B cell (primary cell): ENCODE data around the gene KIAA0232. TPM values are rescaled to one million over a fixed set of nuclear protein-coding genes. Genes with fewer than 3 reads are reported as not detected.

Source experiments
- ATAC-seq: fragments of 200-7000 bp; cut with Tn5 transposase; one replicate; pipeline ENCODE4 v1.10.0; 2021; ENCODE audit warnings: low read depth, mild to moderate bottlenecking, moderate number of reproducible peaks, moderate library complexity
- CTCF ChIA-PET: fragments of 350-600 bp; sonication (Branson Sonifier 250); formaldehyde crosslinking; loops from one replicate; lab custom pipeline; 2021; ENCODE audit warnings: antibody characterized with exemption, inconsistent platforms; lab: Charles Lee
- POLR2A ChIA-PET: fragments of 350-600 bp; sonication (Branson Sonifier 250); formaldehyde crosslinking; loops from one replicate; lab custom pipeline; 2021; ENCODE audit warnings: antibody characterized with exemption; lab: Charles Lee
- DNase-seq: peaks from one replicate; pipeline ENCODE4 v3.0.0; 2013
- H2AFZ ChIP-seq: 2 replicates; pipeline ENCODE4 v1.6.1; 2012; ENCODE audit warnings: mild to moderate bottlenecking, low read depth, low read length; ENCODE audit not compliant: insufficient read depth, poor library complexity, severe bottlenecking
- H3K27ac ChIP-seq, 2 donors: 1 replicate in 1 of 2; 2 replicates in 1 of 2; pipeline ENCODE4 v1.5.1; 2012 to 2013; ENCODE audit warnings: low read length in 2 of 2, mild to moderate bottlenecking in 2 of 2, moderate library complexity in 1 of 2
- H3K27me3 ChIP-seq, 4 experiments: fragments of 200-600 bp in 1 of 4; sonication (generic) in 1 of 4; replicated peaks in 1 of 4; 1 replicate in 2 of 4; 2 replicates in 2 of 4; pipeline versions ENCODE4 v1.6.1 to v1.7.0; 2013 to 2016; ENCODE audit warnings: low read length in 3 of 4, mild to moderate bottlenecking in 2 of 4, mixed read lengths in 1 of 4, moderate library complexity in 1 of 4; ENCODE audit not compliant: insufficient read depth in 4 of 4, control insufficient read depth in 3 of 4; ENCODE audit errors: control extremely low read depth in 1 of 4
- H3K36me3 ChIP-seq, 2 experiments: replicated peaks in 1 of 2; 1 replicate in 1 of 2; 2 replicates in 1 of 2; pipeline versions ENCODE4 v1.6.1 to v1.7.1; 2013; ENCODE audit warnings: low read length in 1 of 2; ENCODE audit not compliant: insufficient read depth in 2 of 2, control insufficient read depth in 1 of 2; ENCODE audit errors: control extremely low read depth in 1 of 2, extremely low read depth in 1 of 2
- H3K4me1 ChIP-seq, 2 donors: fragments of 200-600 bp in 1 of 2; sonication (generic) in 1 of 2; 1 replicate in 1 of 2; 2 replicates in 1 of 2; pipeline versions ENCODE4 v1.5.1 to v1.6.1; 2013 to 2017; ENCODE audit warnings: low read length in 2 of 2; ENCODE audit not compliant: control insufficient read depth in 2 of 2, insufficient read depth in 2 of 2
- H3K4me2 ChIP-seq: replicated peaks from 2 replicates; pipeline ENCODE3; 2012; ENCODE audit warnings: mild to moderate bottlenecking, low read depth, low read length; ENCODE audit not compliant: poor library complexity, severe bottlenecking
- H3K4me3 ChIP-seq, 5 experiments: fragments of 200-600 bp in 1 of 5; sonication (generic) in 1 of 5; 1 replicate in 3 of 5; 2 replicates in 2 of 5; pipeline versions ENCODE4 v1.5.1 to v1.7.0; 2011 to 2016; ENCODE audit warnings: low read length in 4 of 5, mild to moderate bottlenecking in 4 of 5, low read depth in 2 of 5, control low read depth in 1 of 5, moderate library complexity in 1 of 5; ENCODE audit not compliant: insufficient read depth in 1 of 5; ENCODE audit errors: control extremely low read depth in 1 of 5, extremely low read depth in 1 of 5
- H3K79me2 ChIP-seq: fragments of 200-600 bp; sonication (generic); one replicate; pipeline ENCODE4 v1.6.0; 2016; ENCODE audit warnings: low read length; ENCODE audit not compliant: control insufficient read depth, insufficient read depth
- H3K9ac ChIP-seq: fragments of 200-600 bp; sonication (generic); 2 replicates; pipeline ENCODE4 v1.6.1; 2017; ENCODE audit warnings: mild to moderate bottlenecking, low read length, moderate library complexity
- H3K9me3 ChIP-seq, 3 donors: one replicate each; pipeline versions ENCODE4 v1.6.1 to v1.7.1; 2013; ENCODE audit warnings: low read length in 2 of 3; ENCODE audit not compliant: control insufficient read depth in 2 of 3, insufficient read depth in 1 of 3; ENCODE audit errors: control extremely low read depth in 1 of 3
- H4K20me1 ChIP-seq: 2 replicates; pipeline ENCODE4 v1.6.0; 2012; ENCODE audit warnings: mild to moderate bottlenecking, low read length; ENCODE audit not compliant: insufficient read depth, control insufficient read depth, poor library complexity, severe bottlenecking
- H3K27ac Mint-ChIP-seq: one replicate; pipeline ENCODE4 v1.8.0; 2021; ENCODE audit warnings: mixed read lengths
- H3K27me3 Mint-ChIP-seq: one replicate; pipeline ENCODE4 v1.8.0; 2021; ENCODE audit warnings: mixed read lengths
- H3K4me1 Mint-ChIP-seq: one replicate; pipeline ENCODE4 v1.8.0; 2021; ENCODE audit warnings: mixed read lengths
- H3K4me3 Mint-ChIP-seq: one replicate; pipeline ENCODE4 v1.8.0; 2021; ENCODE audit warnings: mixed read lengths
- H3K9me3 Mint-ChIP-seq: one replicate; pipeline ENCODE4 v1.8.0; 2022; ENCODE audit warnings: mixed read lengths; ENCODE audit not compliant: insufficient read depth
- EZH2 ChIP-seq: IDR thresholded peaks from 2 replicates; pipeline ENCODE4 v1.6.1; 2012; ENCODE audit warnings: borderline replicate concordance, low read depth, mild to moderate bottlenecking, moderate library complexity, low read length; ENCODE audit not compliant: insufficient read depth, poor library complexity, severe bottlenecking
- WGBS: methylation state at CpG from one replicate; pipeline ENCODE4 v1.1.5; 2013; ENCODE audit warnings: missing lambda C conversion rate; ENCODE audit not compliant: insufficient coverage; 5-methylcytosine and 5-hydroxymethylcytosine counted together
- intact Hi-C: fragments of 100-400 bp; cut with micrococcal nuclease; formaldehyde crosslinking; loops from one replicate; pipeline ENCODE4 v1.10.0; 2022
- polyA plus RNA-seq: library from polyadenylated mRNA; depleted of rRNA; stranded (reverse); fragments of >200 nt; gene quantifications from 2 replicates; pipeline ENCODE4 v1.2.3, GENCODE V29; 2012
- total RNA-seq, 2 donors: library from RNA; stranded (reverse); fragments of 120-200 nt in 1 of 2; gene quantifications; 1 replicate in 1 of 2; 2 replicates in 1 of 2; pipeline versions ENCODE4 v1.2.3 to v1.2.4, GENCODE V29; 2013 to 2022
- TF ChIP-seq, protein P1 (sequence below): fragments of 200-600 bp; IDR thresholded peaks from one replicate; pipeline ENCODE4 v1.8.0; 2022; ENCODE audit warnings: antibody characterized with exemption, mild to moderate bottlenecking

Gene KIAA0232
- total and polyA plus RNA-seq, 2 donors (not counting 1 experiment from before 2014, with no cell fraction given) = 2.9 to 20.8 TPM

DNA sequence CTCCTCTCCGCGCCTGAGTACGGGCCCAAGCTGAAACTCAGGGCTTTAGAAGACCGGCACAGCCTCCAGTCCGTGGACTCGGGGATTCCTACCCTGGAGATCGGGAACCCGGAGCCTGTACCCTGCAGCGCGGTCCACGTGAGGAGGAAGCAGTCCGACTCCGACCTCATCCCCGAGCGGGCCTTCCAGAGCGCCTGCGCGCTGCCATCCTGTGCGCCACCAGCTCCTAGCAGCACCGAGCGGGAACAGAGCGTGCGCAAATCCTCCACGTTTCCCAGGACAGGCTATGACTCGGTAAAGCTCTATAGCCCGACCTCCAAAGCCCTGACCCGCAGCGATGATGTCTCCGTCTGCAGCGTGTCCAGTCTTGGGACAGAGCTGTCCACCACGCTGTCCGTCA lies 141.0 kb downstream of the KIAA0232 start:
- Mint-ChIP-seq H3K27me3 (no peaks in the 10 kb centered on the region), H3K4me1 (peaks cover 20% of the 10 kb centered on the region), H3K27ac (no peak overlapping the region), H3K9me3 (no peaks in the 10 kb centered on the region), H3K4me3 (no peak overlapping the region)
- Histone ChIP-seq H2AFZ (no peak overlapping the region), H3K27ac (no peak overlapping the region), H3K4me1 (peaks cover 2 to 10% of the 10 kb centered on the region in 2 donors), H3K4me3 (no peak overlapping the region), H3K9me3 (no peaks in the 10 kb centered on the region), H3K9ac (no peak overlapping the region), H4K20me1 (peaks cover 73% of the 10 kb centered on the region), H3K36me3 (peaks cover 0 to 31% of the 10 kb centered on the region in 2 experiments), H3K4me2 (no peak overlapping the region), H3K27me3 (no peaks in the 10 kb centered on the region), H3K79me2 (peaks cover 97% of the 10 kb centered on the region)
- 98% methylated on average over 32 of the region's 32 CpGs for WGBS
- DNase-seq (no peak), ATAC-seq (no peak)
- ChIA-PET CTCF (interaction anchor here (1.7 kb wide), 1 partner anchor 9 kb away, joined by 4 read pairs; no protein-coding TSS in a partner anchor), POLR2A (no interaction called here)
- TF ChIP-seq, protein P1, sequence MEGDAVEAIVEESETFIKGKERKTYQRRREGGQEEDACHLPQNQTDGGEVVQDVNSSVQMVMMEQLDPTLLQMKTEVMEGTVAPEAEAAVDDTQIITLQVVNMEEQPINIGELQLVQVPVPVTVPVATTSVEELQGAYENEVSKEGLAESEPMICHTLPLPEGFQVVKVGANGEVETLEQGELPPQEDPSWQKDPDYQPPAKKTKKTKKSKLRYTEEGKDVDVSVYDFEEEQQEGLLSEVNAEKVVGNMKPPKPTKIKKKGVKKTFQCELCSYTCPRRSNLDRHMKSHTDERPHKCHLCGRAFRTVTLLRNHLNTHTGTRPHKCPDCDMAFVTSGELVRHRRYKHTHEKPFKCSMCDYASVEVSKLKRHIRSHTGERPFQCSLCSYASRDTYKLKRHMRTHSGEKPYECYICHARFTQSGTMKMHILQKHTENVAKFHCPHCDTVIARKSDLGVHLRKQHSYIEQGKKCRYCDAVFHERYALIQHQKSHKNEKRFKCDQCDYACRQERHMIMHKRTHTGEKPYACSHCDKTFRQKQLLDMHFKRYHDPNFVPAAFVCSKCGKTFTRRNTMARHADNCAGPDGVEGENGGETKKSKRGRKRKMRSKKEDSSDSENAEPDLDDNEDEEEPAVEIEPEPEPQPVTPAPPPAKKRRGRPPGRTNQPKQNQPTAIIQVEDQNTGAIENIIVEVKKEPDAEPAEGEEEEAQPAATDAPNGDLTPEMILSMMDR = no peak
- intact Hi-C loops = no loop called here

DNA sequence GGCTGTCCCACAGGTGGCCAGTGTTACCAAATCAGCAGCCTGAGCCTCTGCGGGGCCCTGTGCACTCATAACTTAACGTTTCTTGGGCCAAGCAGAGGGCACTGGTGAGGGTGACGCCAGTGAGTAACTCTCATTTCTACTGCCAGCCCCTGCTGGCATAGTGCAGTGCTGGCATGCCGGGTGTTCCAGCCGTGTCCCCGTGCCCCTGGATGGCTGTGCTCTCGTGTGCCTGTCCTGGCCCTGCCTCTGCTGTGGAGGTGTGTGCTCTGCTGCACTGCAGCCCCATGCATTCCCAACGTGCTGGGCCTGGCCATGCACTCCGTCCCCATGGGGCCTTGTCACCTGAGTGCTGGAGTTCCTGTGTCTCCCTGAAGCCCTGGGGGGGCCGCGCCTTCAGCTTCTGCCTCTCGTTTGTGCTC lies 141.8 kb downstream of the KIAA0232 start:
- POLR2A ChIA-PET = no interaction called here
- no peak overlapping the region for H3K4me3 ChIP-seq
- intact Hi-C loops = no loop called here
- no peak overlapping the region for H3K27ac ChIP-seq
- H3K9ac ChIP-seq = no peak overlapping the region
- no peak for TF ChIP-seq EZH2
- TF ChIP-seq, protein P1 = no peak
- CTCF ChIA-PET = no interaction called here
- H3K36me3 ChIP-seq = peaks cover 0 to 34% of the 10 kb centered on the region in 2 experiments
- H3K27me3 ChIP-seq = no peaks in the 10 kb centered on the region
- H3K9me3 ChIP-seq = no peaks in the 10 kb centered on the region
- ATAC-seq (no peak), DNase-seq (no peak)
- peaks cover 97% of the 10 kb centered on the region for H3K79me2 ChIP-seq
- H3K4me1 ChIP-seq = peaks cover 0 to 9% of the 10 kb centered on the region in 2 donors
- Mint-ChIP-seq H3K9me3 (no peaks in the 10 kb centered on the region), H3K27me3 (no peaks in the 10 kb centered on the region), H3K27ac (no peak overlapping the region), H3K4me1 (peaks cover 20% of the 10 kb centered on the region), H3K4me3 (no peak overlapping the region)
- no peak overlapping the region for H3K4me2 ChIP-seq
- no peak overlapping the region for H2AFZ ChIP-seq
- 98% methylated on average over 12 of the region's 12 CpGs for WGBS
- H4K20me1 ChIP-seq = peaks cover 80% of the 10 kb centered on the region
